GM18499 (cell line): ENCODE results near the gene PLCXD1.
"Not testable (repeated sequence)": the region's sequence is repeated elsewhere in the genome, so short reads cannot be mapped to it uniquely, and the experiment has no call there.

ENCODE experiments used
- ATAC-seq: cut with Tn5 transposase; IDR thresholded peaks from one replicate; pipeline ENCODE4 v1.9.1; 2021; ENCODE audit warnings: moderate number of reproducible peaks; ENCODE audit not compliant: insufficient read depth, unreplicated experiment

The PLCXD1 gene

GRCh38 chrX:290476-291166, 9.4 kb downstream of the PLCXD1 start:
- no peak for ATAC-seq

DNA sequence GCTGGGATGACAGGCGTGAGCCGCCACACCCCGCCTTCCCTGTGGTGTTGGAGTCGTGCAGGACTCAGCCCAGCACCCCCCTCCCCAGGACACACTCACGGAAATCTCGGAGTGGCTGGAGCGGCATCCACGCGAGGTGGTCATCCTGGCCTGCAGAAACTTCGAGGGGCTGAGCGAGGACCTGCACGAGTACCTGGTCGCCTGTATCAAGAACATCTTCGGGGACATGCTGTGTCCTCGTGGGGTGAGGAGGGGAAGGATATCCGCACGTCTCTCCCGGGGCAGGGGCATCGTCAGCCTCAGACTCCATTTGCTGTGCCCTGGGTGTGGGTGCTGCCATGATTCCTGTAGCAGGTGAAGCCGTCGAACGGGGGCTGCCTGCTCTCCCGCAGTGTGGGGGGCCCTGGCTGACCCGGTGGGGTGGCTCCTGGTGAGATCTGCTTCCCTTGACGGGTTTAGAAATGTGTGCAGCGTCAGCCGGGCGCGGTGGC, 10.3 kb downstream of the PLCXD1 start:
- ATAC-seq = no peak

- ATAC-seq = no peak
These were observed 12.0 kb downstream of the PLCXD1 start for GRCh38 chrX:292900-293897.

DNA sequence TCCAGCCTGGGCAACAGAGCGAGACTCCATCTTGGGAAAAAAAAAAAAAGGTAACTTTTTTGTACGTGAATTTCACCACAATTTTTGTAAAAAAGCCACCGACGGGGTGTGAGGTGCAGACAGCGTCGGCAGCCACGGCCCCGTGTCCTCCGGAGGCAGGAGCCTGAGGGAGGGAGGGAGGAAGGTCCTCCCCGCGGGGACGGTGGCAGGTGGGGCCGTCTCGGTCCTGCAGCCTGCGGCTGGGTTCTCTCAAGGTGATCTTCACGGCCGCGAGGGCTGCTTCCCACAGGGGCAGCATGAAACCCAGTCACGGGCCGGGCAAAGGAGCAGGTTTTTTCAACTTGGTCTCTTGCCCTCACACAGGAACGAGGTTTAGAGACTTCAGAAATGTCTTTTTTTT, 14.0 kb downstream of the PLCXD1 start:
- ATAC-seq = no peak

GRCh38 chrX:298993-299392, 17.8 kb downstream of the PLCXD1 start:
- no peak for ATAC-seq

- no peak for ATAC-seq
These were observed 19.2 kb downstream of the PLCXD1 start for GRCh38 chrX:300334-300733.

- ATAC-seq = no peak
These were observed 21.8 kb downstream of the PLCXD1 start for GRCh38 chrX:302975-303374.

GRCh38 chrX:305781-306613, 24.8 kb downstream of the PLCXD1 start:
- not testable (repeated sequence) for ATAC-seq

GRCh38 chrX:306614-307251, 25.6 kb downstream of the PLCXD1 start:
- not testable (repeated sequence) for ATAC-seq

- ATAC-seq = no peak
These were observed 26.3 kb downstream of the PLCXD1 start for GRCh38 chrX:307261-308111.

DNA sequence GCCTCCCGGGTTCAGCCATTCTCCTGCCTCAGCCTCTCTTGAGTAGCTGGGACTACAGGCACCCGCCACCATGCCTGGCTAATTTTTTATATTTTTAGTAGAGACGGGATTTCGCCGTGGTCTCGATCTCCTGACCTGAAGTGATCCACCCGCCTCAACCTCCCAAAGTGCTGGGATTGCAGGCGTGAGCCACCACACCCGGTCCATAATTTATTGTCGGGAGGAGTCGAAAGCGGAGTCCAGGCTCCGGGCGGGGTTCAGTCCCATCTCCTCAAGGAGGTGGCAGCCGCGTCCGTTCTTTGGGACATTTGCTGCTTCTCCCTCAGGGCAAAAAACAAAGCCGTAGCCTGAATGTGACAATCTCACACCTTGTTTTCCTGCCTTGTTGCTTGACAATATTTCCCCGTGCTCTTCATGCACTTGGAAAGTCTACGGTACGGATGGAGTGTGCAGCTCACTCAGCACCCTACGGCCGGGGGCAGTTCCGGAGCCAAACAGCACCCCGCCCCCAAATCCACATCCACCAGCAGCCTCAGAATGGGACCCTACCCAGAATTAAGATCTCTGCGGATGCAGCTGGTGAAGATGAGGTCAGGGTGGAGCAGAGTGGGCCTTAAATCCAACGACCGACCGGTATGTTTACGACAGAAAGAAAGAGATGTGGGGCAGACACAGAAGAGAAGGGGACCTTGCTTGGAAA, 27.8 kb downstream of the PLCXD1 start:
- no peak for ATAC-seq

- ATAC-seq = no peak
These were observed 29.5 kb downstream of the PLCXD1 start for GRCh38 chrX:310621-311155.

- no peak for ATAC-seq
These were observed 30.3 kb downstream of the PLCXD1 start for GRCh38 chrX:311156-312129.

GRCh38 chrX:312621-313331, 31.6 kb downstream of the PLCXD1 start:
- no peak for ATAC-seq

DNA sequence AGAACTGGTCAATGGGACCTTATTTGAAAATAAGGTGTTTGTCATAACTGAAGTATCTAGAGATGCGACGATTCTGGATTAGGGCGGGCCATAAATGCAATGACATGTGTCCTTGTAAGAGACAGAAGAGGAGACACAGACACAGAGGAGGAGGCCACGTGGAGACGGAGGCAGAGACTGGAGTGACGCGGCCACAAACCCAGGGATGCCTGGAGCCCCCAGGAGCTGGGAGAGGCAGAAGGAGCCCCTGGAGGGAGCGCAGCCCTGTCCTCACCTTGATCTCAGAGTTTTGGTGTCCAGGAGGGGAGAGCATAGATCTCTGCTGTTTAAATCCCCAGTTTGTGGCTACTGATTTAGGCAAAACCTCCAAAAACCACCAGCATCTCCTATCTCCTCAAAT, 32.4 kb downstream of the PLCXD1 start:
- ATAC-seq = no peak

GRCh38 chrX:314049-314448, 32.9 kb downstream of the PLCXD1 start:
- ATAC-seq = no peak
